OCI-LY7 (cell line): Measurements from ENCODE around the gene RGS19.

Experiments
- CTCF ChIP-seq: fragments of 200-600 bp; sonication (generic); conservative IDR thresholded peaks from 2 replicates; pipeline ENCODE4 v1.5.1; 2014; ENCODE audit warnings: mild to moderate bottlenecking, antibody characterized with exemption, low read length, moderate library complexity, mixed read lengths
- EZH2phosphoT487 ChIP-seq: fragments of 200-600 bp; sonication (generic); IDR thresholded peaks from 2 replicates; pipeline ENCODE4 v1.6.1; 2018; ENCODE audit warnings: low read depth, borderline replicate concordance, mild to moderate bottlenecking, mixed run types, antibody characterized with exemption, low read length, moderate library complexity, mixed read lengths

GRCh38 chr20:64023361-64024140 lies 55.8 kb downstream of the RGS19 start:
- TF ChIP-seq CTCF (no peak), EZH2phosphoT487 (no peak)
